HUES48 (cell line): ENCODE results near the gene ABCB11.

Experiments used
- H3K27ac ChIP-seq: one replicate; pipeline ENCODE4 v1.7.0; 2013; ENCODE audit warnings: low read depth, low read length, inconsistent platforms
- H3K27me3 ChIP-seq: 2 replicates; pipeline ENCODE4 v1.6.1; 2013; ENCODE audit warnings: mild to moderate bottlenecking, low read length; ENCODE audit not compliant: control insufficient read depth, insufficient read depth
- H3K36me3 ChIP-seq: 2 replicates; pipeline ENCODE4 v1.6.1; 2013; ENCODE audit warnings: low read length; ENCODE audit not compliant: control insufficient read depth, insufficient read depth
- H3K4me1 ChIP-seq: 2 replicates; pipeline ENCODE4 v1.6.1; 2013; ENCODE audit warnings: mild to moderate bottlenecking, low read length; ENCODE audit not compliant: control insufficient read depth, insufficient read depth
- H3K4me3 ChIP-seq: 2 replicates; pipeline ENCODE4 v1.5.1; 2013; ENCODE audit warnings: mild to moderate bottlenecking, low read depth, low read length
- H3K9ac ChIP-seq: 2 replicates; pipeline ENCODE4 v1.6.1; 2013; ENCODE audit warnings: mild to moderate bottlenecking, low read depth, low read length, moderate library complexity
- H3K9me3 ChIP-seq: 2 replicates; pipeline ENCODE4 v1.6.1; 2013; ENCODE audit warnings: low read length; ENCODE audit not compliant: control insufficient read depth, insufficient read depth

Gene ABCB11

GRCh38 chr2:168907940-168908662 lies 123.0 kb downstream of the ABCB11 start:
- H3K4me1 ChIP-seq, result peaks cover 58% of the 10 kb centered on the region
- no peak overlapping the region for H3K4me3 ChIP-seq
- no peaks in the 10 kb centered on the region for H3K36me3 ChIP-seq
- H3K27ac ChIP-seq, result peak overlapping the region; percentile 57
- H3K27me3 ChIP-seq, result peaks cover 12% of the 10 kb centered on the region; the same call in 1 of the 2 replicates
- no peaks in the 10 kb centered on the region for H3K9me3 ChIP-seq
- no peak overlapping the region for H3K9ac ChIP-seq

GRCh38 chr2:168904358-168904757 lies 126.8 kb downstream of the ABCB11 start:
- no peak overlapping the region for H3K9ac ChIP-seq
- peaks cover 32% of the 10 kb centered on the region for H3K4me1 ChIP-seq
- no peak overlapping the region for H3K27ac ChIP-seq
- H3K4me3 ChIP-seq, result no peak overlapping the region
- H3K9me3 ChIP-seq, result no peaks in the 10 kb centered on the region
- H3K36me3 ChIP-seq, result no peaks in the 10 kb centered on the region
- H3K27me3 ChIP-seq, result no peaks in the 10 kb centered on the region

GRCh38 chr2:168903888-168904287 lies 127.2 kb downstream of the ABCB11 start:
- Histone ChIP-seq H3K9me3 (no peaks in the 10 kb centered on the region), H3K27me3 (no peaks in the 10 kb centered on the region), H3K9ac (no peak overlapping the region), H3K4me3 (no peak overlapping the region), H3K27ac (no peak overlapping the region), H3K36me3 (no peaks in the 10 kb centered on the region), H3K4me1 (peaks cover 32% of the 10 kb centered on the region)

GRCh38 chr2:168901003-168901402 lies 130.1 kb downstream of the ABCB11 start, which contains the start of gene G6PC2:
TSS of gene G6PC2 (plus strand) at chr2:168901291. CDS start at chr2:168901332, 41 bp downstream.
- H3K4me3 ChIP-seq, result no peak within 1 kb of the TSS

GRCh38 chr2:168897449-168897848 lies 133.7 kb downstream of the ABCB11 start:
- H3K36me3 ChIP-seq, result no peaks in the 10 kb centered on the region
- H3K4me3 ChIP-seq, result no peak overlapping the region
- H3K9me3 ChIP-seq, result no peaks in the 10 kb centered on the region
- H3K27ac ChIP-seq, result no peak overlapping the region
- no peak overlapping the region for H3K9ac ChIP-seq
- H3K4me1 ChIP-seq, result no peaks in the 10 kb centered on the region
- H3K27me3 ChIP-seq, result no peaks in the 10 kb centered on the region

More at GRCh38 chr2:168901003-168901402, 130.1 kb downstream of the ABCB11 start, which contains the start of gene G6PC2:
- no peaks in the 10 kb centered on the region for H3K27me3 ChIP-seq
- H3K27ac ChIP-seq, result no peak within 1 kb of the TSS
- H3K9me3 ChIP-seq, result no peaks in the 10 kb centered on the region
- H3K9ac ChIP-seq, result no peak within 1 kb of the TSS
- H3K4me1 ChIP-seq, result peaks cover 7% of the 10 kb centered on the region; the same call in 1 of the 2 replicates
- H3K36me3 ChIP-seq, result no peaks in the 10 kb centered on the region

- no peaks in the 10 kb centered on the region for H3K4me1 ChIP-seq
- no peaks in the 10 kb centered on the region for H3K36me3 ChIP-seq
- no peaks in the 10 kb centered on the region for H3K9me3 ChIP-seq
- H3K27me3 ChIP-seq, result no peaks in the 10 kb centered on the region
- no peak overlapping the region for H3K27ac ChIP-seq
- H3K9ac ChIP-seq, result no peak overlapping the region
- H3K4me3 ChIP-seq, result no peak overlapping the region
Observed at GRCh38 chr2:168896783-168897182, 134.3 kb downstream of the ABCB11 start.

GRCh38 chr2:168895771-168896170 lies 135.4 kb downstream of the ABCB11 start:
- no peak overlapping the region for H3K9ac ChIP-seq
- H3K27ac ChIP-seq, result no peak overlapping the region
- no peaks in the 10 kb centered on the region for H3K9me3 ChIP-seq
- peaks cover under 1% of the 10 kb centered on the region; the same call in 1 of the 2 replicates for H3K4me1 ChIP-seq
- no peaks in the 10 kb centered on the region for H3K36me3 ChIP-seq
- no peak overlapping the region for H3K4me3 ChIP-seq
- peaks cover 3% of the 10 kb centered on the region; the same call in 1 of the 2 replicates for H3K27me3 ChIP-seq

GRCh38 chr2:168894720-168895119 lies 136.4 kb downstream of the ABCB11 start:
- H3K9me3 ChIP-seq, result no peaks in the 10 kb centered on the region
- H3K4me3 ChIP-seq, result no peak overlapping the region

GRCh38 chr2:168894101-168894500 lies 137.0 kb downstream of the ABCB11 start:
- no peak overlapping the region for H3K9ac ChIP-seq
- H3K9me3 ChIP-seq, result no peaks in the 10 kb centered on the region

More at GRCh38 chr2:168894720-168895119, 136.4 kb downstream of the ABCB11 start:
- H3K27ac ChIP-seq, result no peak overlapping the region
- no peaks in the 10 kb centered on the region for H3K36me3 ChIP-seq
- H3K27me3 ChIP-seq, result peaks cover 3% of the 10 kb centered on the region; the same call in 1 of the 2 replicates
- H3K9ac ChIP-seq, result no peak overlapping the region
- H3K4me1 ChIP-seq, result peaks cover 4% of the 10 kb centered on the region; the same call in 1 of the 2 replicates

GRCh38 chr2:168892327-168892726 lies 138.8 kb downstream of the ABCB11 start:
- Histone ChIP-seq H3K27me3 (peaks cover 3% of the 10 kb centered on the region; the same call in 1 of the 2 replicates), H3K4me3 (no peak overlapping the region), H3K9ac (no peak overlapping the region), H3K9me3 (no peaks in the 10 kb centered on the region), H3K27ac (no peak overlapping the region), H3K4me1 (peaks cover 10% of the 10 kb centered on the region), H3K36me3 (peaks cover 12% of the 10 kb centered on the region)

More at GRCh38 chr2:168894101-168894500, 137.0 kb downstream of the ABCB11 start:
- H3K4me3 ChIP-seq, result no peak overlapping the region
- H3K4me1 ChIP-seq, result peaks cover 9% of the 10 kb centered on the region
- H3K27ac ChIP-seq, result no peak overlapping the region
- no peaks in the 10 kb centered on the region for H3K36me3 ChIP-seq
- peaks cover 3% of the 10 kb centered on the region; the same call in 1 of the 2 replicates for H3K27me3 ChIP-seq
